GM19238 (cell line): ENCODE results near the gene OSBPL3.
A peak's percentile ranks its signal among the peaks of the same experiment; 100 is the strongest.

Experiments used
- DNase-seq: peaks from one replicate; pipeline ENCODE4 v3.0.0; 2011; ENCODE audit warnings: low spot score; ENCODE audit not compliant: insufficient read length

The OSBPL3 gene

GRCh38 chr7:24979470-24979862 lies 512 bp downstream of the OSBPL3 start:
- DNase-seq, result peak; percentile 39

GRCh38 chr7:24978843-24979469 lies 1.0 kb downstream of the OSBPL3 start:
- no peak for DNase-seq

GRCh38 chr7:24975644-24976260 lies 4.2 kb downstream of the OSBPL3 start:
- no peak for DNase-seq

- no peak for DNase-seq
Measured at GRCh38 chr7:24975172-24975571, 4.8 kb downstream of the OSBPL3 start.

GRCh38 chr7:24974026-24974832 lies 5.7 kb downstream of the OSBPL3 start:
- DNase-seq, result no peak

- DNase-seq, result no peak
Measured at GRCh38 chr7:24972991-24973390, 7.0 kb downstream of the OSBPL3 start.

GRCh38 chr7:24972166-24972477 lies 7.9 kb downstream of the OSBPL3 start:
- DNase-seq, result no peak

GRCh38 chr7:24971333-24972165 lies 8.4 kb downstream of the OSBPL3 start:
- DNase-seq, result no peak

- no peak for DNase-seq
Measured at GRCh38 chr7:24970676-24971075, 9.3 kb downstream of the OSBPL3 start.

GRCh38 chr7:24968165-24968564 lies 11.8 kb downstream of the OSBPL3 start:
- no peak for DNase-seq

GRCh38 chr7:24967696-24968095 lies 12.3 kb downstream of the OSBPL3 start:
- DNase-seq, result no peak

GRCh38 chr7:24966802-24967201 lies 13.2 kb downstream of the OSBPL3 start:
- DNase-seq, result no peak

- DNase-seq, result peak; percentile 39
Measured at GRCh38 chr7:24965831-24966708, 13.9 kb downstream of the OSBPL3 start.

- no peak for DNase-seq
Measured at GRCh38 chr7:24964191-24964590, 15.8 kb downstream of the OSBPL3 start.

- DNase-seq, result no peak
Measured at GRCh38 chr7:24963218-24963617, 16.8 kb downstream of the OSBPL3 start.

- no peak for DNase-seq
Measured at GRCh38 chr7:24962418-24962962, 17.5 kb downstream of the OSBPL3 start.

- DNase-seq, result no peak
Measured at GRCh38 chr7:24959735-24960485, 20.1 kb downstream of the OSBPL3 start.

GRCh38 chr7:24958399-24958798 lies 21.6 kb downstream of the OSBPL3 start:
- no peak for DNase-seq

GRCh38 chr7:24956021-24956420 lies 24.0 kb downstream of the OSBPL3 start:
- DNase-seq, result no peak

- DNase-seq, result no peak
Measured at GRCh38 chr7:24955313-24955712, 24.7 kb downstream of the OSBPL3 start.
